ENCODE results near the gene TCP11L1. TPM values are rescaled to one million over a fixed set of nuclear protein-coding genes. Genes with fewer than 3 reads are reported as not detected.

Gene TCP11L1
- total and polyA plus RNA-seq, 9 of the 15 experiments (the other 6 are each of a cell fraction or from before 2014, with no cell fraction given): 1.6 to 15.3 (median 5.4) TPM

DNA sequence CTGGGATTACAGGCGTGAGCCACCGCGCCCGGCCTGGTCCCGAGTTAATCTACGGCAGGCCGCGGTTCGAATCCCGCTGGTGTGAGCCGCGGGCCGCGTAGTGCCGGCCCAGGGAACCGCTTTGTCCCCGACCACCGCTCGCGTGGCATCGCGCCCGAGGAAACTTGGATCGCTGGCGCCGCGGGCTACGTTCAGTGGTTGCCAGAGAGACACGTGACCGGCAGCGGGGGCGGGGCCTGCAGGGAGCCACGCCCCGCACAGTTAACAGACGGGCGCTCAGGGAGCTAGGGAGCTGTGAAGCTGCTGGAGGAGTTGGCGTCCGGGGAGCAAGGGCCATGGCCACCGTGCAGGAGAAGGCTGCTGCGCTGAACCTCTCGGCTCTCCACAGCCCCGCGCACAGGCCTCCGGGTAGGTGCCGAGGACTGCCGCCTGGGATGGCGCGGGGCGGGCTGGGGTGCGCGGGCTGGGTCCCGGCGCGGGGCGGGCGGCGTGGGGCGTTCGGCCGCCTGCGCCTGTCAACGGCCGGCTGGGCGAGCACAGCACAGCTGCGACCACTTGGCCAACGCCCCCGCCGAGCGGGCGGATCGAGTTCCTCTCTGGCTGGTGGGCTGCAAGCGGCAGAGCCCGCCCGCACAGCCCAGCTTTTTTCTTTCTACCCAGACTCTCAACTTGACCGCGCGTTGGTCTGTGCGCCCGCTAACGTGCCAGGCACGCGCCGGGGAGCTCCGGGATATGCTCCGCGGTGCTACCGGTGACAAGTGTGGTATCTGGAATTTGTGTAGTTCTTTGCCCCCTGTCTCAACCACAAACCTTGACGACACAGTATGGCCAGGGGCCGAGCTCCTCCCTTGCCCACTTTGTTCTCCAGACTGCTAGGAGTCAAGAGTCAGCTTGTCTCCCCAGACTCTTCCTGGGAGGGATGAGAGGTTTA is 23.5 kb upstream of the TCP11L1 start, which contains the start of gene DEPDC7 (continued):
- TF ChIP-seq, protein P1, sequence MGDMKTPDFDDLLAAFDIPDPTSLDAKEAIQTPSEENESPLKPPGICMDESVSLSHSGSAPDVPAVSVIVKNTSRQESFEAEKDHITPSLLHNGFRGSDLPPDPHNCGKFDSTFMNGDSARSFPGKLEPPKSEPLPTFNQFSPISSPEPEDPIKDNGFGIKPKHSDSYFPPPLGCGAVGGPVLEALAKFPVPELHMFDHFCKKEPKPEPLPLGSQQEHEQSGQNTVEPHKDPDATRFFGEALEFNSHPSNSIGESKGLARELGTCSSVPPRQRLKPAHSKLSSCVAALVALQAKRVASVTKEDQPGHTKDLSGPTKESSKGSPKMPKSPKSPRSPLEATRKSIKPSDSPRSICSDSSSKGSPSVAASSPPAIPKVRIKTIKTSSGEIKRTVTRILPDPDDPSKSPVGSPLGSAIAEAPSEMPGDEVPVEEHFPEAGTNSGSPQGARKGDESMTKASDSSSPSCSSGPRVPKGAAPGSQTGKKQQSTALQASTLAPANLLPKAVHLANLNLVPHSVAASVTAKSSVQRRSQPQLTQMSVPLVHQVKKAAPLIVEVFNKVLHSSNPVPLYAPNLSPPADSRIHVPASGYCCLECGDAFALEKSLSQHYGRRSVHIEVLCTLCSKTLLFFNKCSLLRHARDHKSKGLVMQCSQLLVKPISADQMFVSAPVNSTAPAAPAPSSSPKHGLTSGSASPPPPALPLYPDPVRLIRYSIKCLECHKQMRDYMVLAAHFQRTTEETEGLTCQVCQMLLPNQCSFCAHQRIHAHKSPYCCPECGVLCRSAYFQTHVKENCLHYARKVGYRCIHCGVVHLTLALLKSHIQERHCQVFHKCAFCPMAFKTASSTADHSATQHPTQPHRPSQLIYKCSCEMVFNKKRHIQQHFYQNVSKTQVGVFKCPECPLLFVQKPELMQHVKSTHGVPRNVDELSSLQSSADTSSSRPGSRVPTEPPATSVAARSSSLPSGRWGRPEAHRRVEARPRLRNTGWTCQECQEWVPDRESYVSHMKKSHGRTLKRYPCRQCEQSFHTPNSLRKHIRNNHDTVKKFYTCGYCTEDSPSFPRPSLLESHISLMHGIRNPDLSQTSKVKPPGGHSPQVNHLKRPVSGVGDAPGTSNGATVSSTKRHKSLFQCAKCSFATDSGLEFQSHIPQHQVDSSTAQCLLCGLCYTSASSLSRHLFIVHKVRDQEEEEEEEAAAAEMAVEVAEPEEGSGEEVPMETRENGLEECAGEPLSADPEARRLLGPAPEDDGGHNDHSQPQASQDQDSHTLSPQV (IDR thresholded peaks at IDR 0.05): peak; percentile 53
- TF ChIP-seq TFAP4 (CRISPR knock-in tag; IDR thresholded peaks at IDR 0.05; ENCODE audit: borderline replicate concordance): peak; percentile 49
- TF ChIP-seq PCBP1 (IDR thresholded peaks at IDR 0.05; ENCODE audit: low read depth, low read length, poor library complexity, severe bottlenecking): no peak
- TF ChIP-seq ESRRA (IDR thresholded peaks at IDR 0.05; ENCODE audit: borderline replicate concordance, low read depth): 0 out of 2 replicates have a peak, but pooled peaks have one; percentile 12
- no peak for TF ChIP-seq ZNF121 (CRISPR knock-in tag; conservative IDR thresholded peaks at IDR 0.05)
- no peak for TF ChIP-seq STAT5A (IDR thresholded peaks at IDR 0.05; ENCODE audit: borderline replicate concordance, low read length)
- TF ChIP-seq SAP30 (IDR thresholded peaks at IDR 0.05; ENCODE audit: borderline replicate concordance, insufficient read depth, low read depth, low read length, poor library complexity, severe bottlenecking): peak; percentile 41
- TF ChIP-seq ZNF644 (tag; IDR thresholded peaks at IDR 0.05; ENCODE audit: low read depth): no peak
- TF ChIP-seq ZKSCAN1 (IDR thresholded peaks at IDR 0.05; ENCODE audit: low read depth, low read length): no peak
- peak; percentile 28; the same call in 1 of the 2 replicates for TF ChIP-seq NCOA6 (IDR thresholded peaks at IDR 0.05)
- no peak for TF ChIP-seq BMI1 (IDR thresholded peaks at IDR 0.05; ENCODE audit: low read length)
- no peak for TF ChIP-seq SREBF2 (CRISPR knock-in tag; IDR thresholded peaks at IDR 0.05)
- no peak for TF ChIP-seq ZNF184 (CRISPR knock-in tag; IDR thresholded peaks at IDR 0.05)
- TF ChIP-seq EWSR1 (IDR thresholded peaks at IDR 0.05; ENCODE audit: borderline replicate concordance, low read depth, partially characterized antibody): no peak
- no peak for TF ChIP-seq ZBTB8A (IDR thresholded peaks at IDR 0.05; ENCODE audit: partially characterized antibody)
- TF ChIP-seq ARID3A (IDR thresholded peaks at IDR 0.05; ENCODE audit: borderline replicate concordance, low read depth, low read length): no peak
- TF ChIP-seq TFAM (CRISPR knock-in tag; conservative IDR thresholded peaks at IDR 0.05): no peak
- TF ChIP-seq SAFB2 (IDR thresholded peaks at IDR 0.05; ENCODE audit: borderline replicate concordance, low read depth, low read length, severe bottlenecking): no peak
- TF ChIP-seq, protein P2, sequence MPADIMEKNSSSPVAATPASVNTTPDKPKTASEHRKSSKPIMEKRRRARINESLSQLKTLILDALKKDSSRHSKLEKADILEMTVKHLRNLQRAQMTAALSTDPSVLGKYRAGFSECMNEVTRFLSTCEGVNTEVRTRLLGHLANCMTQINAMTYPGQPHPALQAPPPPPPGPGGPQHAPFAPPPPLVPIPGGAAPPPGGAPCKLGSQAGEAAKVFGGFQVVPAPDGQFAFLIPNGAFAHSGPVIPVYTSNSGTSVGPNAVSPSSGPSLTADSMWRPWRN (IDR thresholded peaks at IDR 0.05; ENCODE audit: low read depth): peak; percentile 31; the same call in 1 of the 2 replicates
